Measurements from ENCODE around the gene RNF208.

The RNF208 gene

DNA sequence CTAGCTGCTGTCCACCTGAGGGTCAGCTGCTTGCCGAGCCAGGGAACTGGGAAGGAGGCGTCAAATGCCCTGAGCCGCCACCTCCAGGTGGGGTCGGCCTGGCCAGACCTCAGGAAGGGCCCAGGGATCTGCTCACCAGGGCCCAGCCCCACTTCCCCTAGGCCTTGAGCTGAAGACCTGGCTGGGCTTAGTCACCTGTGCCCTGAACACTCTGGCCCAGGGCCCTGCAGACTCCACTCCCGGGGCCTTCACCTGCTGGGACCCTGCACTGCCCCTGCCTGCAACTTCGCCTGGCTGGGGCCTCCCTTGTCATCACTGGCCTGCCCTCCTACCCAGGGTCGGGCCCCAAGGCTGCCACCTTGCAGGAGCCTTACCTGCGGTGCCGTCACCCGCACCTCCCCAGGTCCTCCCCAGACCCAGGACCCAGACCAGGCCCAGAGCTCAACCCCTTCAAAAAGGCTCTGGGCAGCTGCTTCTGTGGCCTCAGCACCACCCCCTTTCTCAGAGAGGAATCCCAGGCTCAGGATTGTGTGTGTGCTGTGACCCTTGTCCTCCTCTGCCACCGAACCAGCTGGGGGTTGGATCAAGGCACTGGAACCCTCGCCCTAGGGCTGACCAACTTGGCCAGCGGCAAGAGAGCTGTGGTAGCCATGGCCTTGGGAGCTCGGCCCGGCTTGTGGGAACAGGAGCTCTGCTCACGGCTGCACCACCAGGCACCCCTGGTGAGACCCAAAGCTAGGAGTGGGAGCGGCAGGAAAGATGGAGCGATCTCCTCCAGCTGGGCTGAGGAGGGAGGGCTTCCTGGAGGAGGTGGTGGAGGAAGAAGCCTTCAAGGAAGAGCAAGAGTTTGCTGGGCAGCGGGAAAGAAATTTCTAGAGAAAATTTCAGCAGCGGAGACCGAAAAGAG is 31.9 kb upstream of the RNF208 start:
- H3K4me3 ChIP-seq (ENCODE audit: low read depth, low read length), result no peak overlapping the region
- TF ChIP-seq POLR2A (IDR thresholded peaks at IDR 0.05; ENCODE audit: extremely low read depth, insufficient read length), result no peak
- TF ChIP-seq MAX (IDR thresholded peaks at IDR 0.05; ENCODE audit: low read depth, low read length), result no peak
- TF ChIP-seq, protein P1, sequence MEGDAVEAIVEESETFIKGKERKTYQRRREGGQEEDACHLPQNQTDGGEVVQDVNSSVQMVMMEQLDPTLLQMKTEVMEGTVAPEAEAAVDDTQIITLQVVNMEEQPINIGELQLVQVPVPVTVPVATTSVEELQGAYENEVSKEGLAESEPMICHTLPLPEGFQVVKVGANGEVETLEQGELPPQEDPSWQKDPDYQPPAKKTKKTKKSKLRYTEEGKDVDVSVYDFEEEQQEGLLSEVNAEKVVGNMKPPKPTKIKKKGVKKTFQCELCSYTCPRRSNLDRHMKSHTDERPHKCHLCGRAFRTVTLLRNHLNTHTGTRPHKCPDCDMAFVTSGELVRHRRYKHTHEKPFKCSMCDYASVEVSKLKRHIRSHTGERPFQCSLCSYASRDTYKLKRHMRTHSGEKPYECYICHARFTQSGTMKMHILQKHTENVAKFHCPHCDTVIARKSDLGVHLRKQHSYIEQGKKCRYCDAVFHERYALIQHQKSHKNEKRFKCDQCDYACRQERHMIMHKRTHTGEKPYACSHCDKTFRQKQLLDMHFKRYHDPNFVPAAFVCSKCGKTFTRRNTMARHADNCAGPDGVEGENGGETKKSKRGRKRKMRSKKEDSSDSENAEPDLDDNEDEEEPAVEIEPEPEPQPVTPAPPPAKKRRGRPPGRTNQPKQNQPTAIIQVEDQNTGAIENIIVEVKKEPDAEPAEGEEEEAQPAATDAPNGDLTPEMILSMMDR (IDR thresholded peaks at IDR 0.05; ENCODE audit: low read depth, low read length), result no peak
- TF ChIP-seq MYC (IDR thresholded peaks at IDR 0.05; ENCODE audit: low read depth, low read length), result no peak
- no peak for DNase-seq (ENCODE audit: low read depth)

DNA sequence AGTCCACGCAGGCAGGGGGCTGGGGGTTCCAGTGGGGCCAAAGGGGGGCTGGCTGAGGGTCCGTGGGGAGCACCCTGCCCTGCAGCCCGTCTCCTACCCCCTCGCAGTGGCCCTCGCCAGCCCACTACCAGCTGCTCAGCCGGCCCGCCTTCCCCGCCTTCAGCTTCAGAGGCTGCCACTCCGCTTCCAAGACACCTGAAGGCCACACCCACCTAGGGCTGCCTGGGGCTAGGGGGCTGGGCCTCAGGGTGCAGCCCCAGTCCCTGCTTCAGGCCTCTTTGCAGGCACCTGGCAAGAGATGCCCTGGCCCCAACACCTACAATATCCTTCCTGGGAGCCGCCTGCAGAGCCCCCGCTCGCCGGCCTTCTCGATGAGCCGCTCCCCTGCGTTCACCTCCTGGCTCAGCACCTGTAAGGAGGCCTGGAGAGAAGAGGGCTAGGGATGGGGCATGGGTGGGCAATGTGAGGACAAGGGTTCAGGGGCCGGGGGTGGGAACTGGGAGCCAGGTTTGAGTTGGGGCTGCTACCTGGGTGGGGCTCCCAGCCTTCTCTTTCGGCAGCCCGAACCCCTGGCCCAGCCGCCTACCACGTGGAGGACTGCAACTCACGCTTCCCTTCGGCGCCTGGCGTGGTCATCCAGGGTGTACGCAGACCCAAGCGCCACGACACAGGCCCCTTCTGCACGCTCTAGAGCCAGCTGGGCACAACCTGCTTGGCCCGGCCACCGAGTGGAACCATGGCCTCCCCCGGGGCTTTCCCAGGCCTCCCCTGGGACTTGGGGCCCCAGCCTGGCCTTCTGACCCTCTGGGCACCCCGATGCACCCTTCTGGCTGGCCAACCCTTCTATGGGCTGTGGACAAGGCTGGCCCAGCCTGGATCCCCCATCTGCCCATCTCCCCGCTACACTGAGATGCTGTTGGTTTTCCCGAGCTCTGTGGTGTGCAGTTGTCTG is 30.8 kb upstream of the RNF208 start:
- TF ChIP-seq POLR2A (IDR thresholded peaks at IDR 0.05; ENCODE audit: extremely low read depth, insufficient read length), result no peak
- no peak for TF ChIP-seq MYC (IDR thresholded peaks at IDR 0.05; ENCODE audit: low read depth, low read length)
- no peak for TF ChIP-seq MAX (IDR thresholded peaks at IDR 0.05; ENCODE audit: low read depth, low read length)
- TF ChIP-seq, protein P1 (IDR thresholded peaks at IDR 0.05; ENCODE audit: low read depth, low read length), result no peak
- DNase-seq (ENCODE audit: low read depth), result no peak

GRCh38 chr9:137251490-137252268 is 29.6 kb upstream of the RNF208 start:
- no peak for TF ChIP-seq POLR2A (IDR thresholded peaks at IDR 0.05; ENCODE audit: extremely low read depth, insufficient read length)
- TF ChIP-seq, protein P1 (IDR thresholded peaks at IDR 0.05; ENCODE audit: low read depth, low read length), result no peak
- TF ChIP-seq MAX (IDR thresholded peaks at IDR 0.05; ENCODE audit: low read depth, low read length), result no peak
- no peak for TF ChIP-seq MYC (IDR thresholded peaks at IDR 0.05; ENCODE audit: low read depth, low read length)
- DNase-seq (ENCODE audit: low read depth), result no peak
- H3K4me3 ChIP-seq (ENCODE audit: low read depth, low read length), result no peak overlapping the region

More for the DNA sequence above, 30.8 kb upstream of the RNF208 start:
- no peak overlapping the region for H3K4me3 ChIP-seq (ENCODE audit: low read depth, low read length)

DNA sequence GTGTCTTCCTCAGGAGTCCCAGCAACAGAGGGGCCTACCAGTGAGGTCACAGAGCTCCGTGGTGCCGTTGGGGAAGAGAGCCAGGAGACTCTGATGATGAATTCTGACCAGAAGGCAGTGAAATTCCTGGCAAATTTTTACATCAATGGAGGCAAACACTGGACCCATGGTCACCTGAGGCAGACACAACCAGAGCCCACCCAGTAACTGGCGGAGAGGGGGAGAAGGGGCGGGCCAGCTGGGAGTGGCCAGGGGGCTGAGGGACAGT is 29.1 kb upstream of the RNF208 start, which contains the start of gene STPG3:
Gene STPG3 (plus strand): TSS at position 93 of the 268 bp plus-strand sequence. CDS start 1 bp downstream, at position 94.
- DNase-seq (ENCODE audit: low read depth), result no peak
- H3K4me3 ChIP-seq (ENCODE audit: low read depth, low read length), result no peak within 1 kb of the TSS
- TF ChIP-seq POLR2A (IDR thresholded peaks at IDR 0.05; ENCODE audit: extremely low read depth, insufficient read length) (no peak), MAX (IDR thresholded peaks at IDR 0.05; ENCODE audit: low read depth, low read length) (no peak)

DNA sequence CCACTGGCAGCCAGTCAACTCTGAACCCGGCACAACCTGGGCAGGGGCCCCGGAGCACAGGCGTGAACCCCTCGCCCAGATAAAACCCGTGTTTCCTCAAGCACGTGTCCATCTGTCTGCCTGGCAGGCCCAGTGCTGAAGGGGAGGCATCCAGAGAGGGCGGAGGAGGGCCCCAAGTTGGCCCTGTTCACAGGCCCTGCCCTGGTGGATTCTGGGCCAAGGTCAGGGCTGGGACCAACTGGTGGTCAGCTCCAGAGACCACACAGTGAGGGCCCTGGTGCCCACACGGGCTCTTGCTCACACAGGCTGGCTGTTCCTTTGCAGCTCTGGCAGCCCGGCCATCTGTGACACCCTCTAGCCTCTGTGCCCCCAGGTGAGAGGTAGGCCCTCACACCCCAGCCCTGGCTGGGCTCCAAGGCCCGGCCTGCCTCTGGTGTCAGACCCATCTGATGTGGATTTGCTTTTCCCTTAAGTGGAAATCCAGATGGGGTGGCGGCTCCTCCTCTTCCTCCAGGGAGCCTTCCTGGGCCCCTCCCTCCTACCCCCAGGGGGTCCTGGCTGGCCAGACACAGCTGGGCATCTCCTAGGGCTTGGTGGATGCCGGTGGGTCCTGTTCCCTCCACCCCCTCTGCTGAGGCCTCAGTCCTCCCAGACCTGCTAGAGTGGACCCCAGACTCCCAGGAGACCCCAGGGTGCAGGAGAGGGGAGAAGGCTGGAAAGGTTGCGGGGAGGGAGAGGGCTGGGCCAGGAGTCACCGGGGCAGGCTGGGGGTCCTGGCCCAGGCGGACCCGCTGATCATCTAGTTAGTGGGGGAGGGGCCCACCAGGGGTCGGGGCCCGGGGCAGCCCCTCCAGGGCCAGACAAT is 28.5 kb upstream of the RNF208 start:
- TF ChIP-seq, protein P1 (IDR thresholded peaks at IDR 0.05; ENCODE audit: low read depth, low read length), result no peak
- TF ChIP-seq POLR2A (IDR thresholded peaks at IDR 0.05; ENCODE audit: extremely low read depth, insufficient read length), result no peak
- no peak for TF ChIP-seq MAX (IDR thresholded peaks at IDR 0.05; ENCODE audit: low read depth, low read length)
- TF ChIP-seq MYC (IDR thresholded peaks at IDR 0.05; ENCODE audit: low read depth, low read length), result no peak
- H3K4me3 ChIP-seq (ENCODE audit: low read depth, low read length), result no peak overlapping the region
- DNase-seq (ENCODE audit: low read depth), result no peak

Measured in NB4 (cell line).